ENCODE data around the gene DDOST.

DDOST gene

GRCh38 chr1:20634065-20634593 lies 27.0 kb downstream of the DDOST start:
- no peak for TF ChIP-seq CTCF (IDR thresholded peaks at IDR 0.05; ENCODE audit: low read depth, low read length, missing control alignments)
- no peak for DNase-seq (ENCODE audit: extremely low read depth, low read depth)
- H3K4me3 ChIP-seq (replicated peaks; ENCODE audit: low read depth, low read length): peak overlapping the region; percentile 62

GRCh38 chr1:20633190-20634064 lies 27.7 kb downstream of the DDOST start, which contains the start of gene PINK1:
Gene PINK1, plus strand, starts transcription at chr1:20633458. Its CDS starts 91 bp downstream, at chr1:20633549.
- peak; percentile 91 for TF ChIP-seq CTCF (IDR thresholded peaks at IDR 0.05; ENCODE audit: low read depth, low read length, missing control alignments)
- H3K4me3 ChIP-seq (replicated peaks; ENCODE audit: low read depth, low read length): peak within 1 kb of the TSS; percentile 62
- peak; percentile 49 for DNase-seq (ENCODE audit: extremely low read depth, low read depth)

GRCh38 chr1:20632386-20632785 lies 28.8 kb downstream of the DDOST start:
- no peak overlapping the region for H3K4me3 ChIP-seq (replicated peaks; ENCODE audit: low read depth, low read length)
- no peak for TF ChIP-seq CTCF (IDR thresholded peaks at IDR 0.05; ENCODE audit: low read depth, low read length, missing control alignments)
- DNase-seq (ENCODE audit: extremely low read depth, low read depth): no peak

GRCh38 chr1:20630729-20631128 lies 30.4 kb downstream of the DDOST start:
- no peak for TF ChIP-seq CTCF (IDR thresholded peaks at IDR 0.05; ENCODE audit: low read depth, low read length, missing control alignments)
- no peak for DNase-seq (ENCODE audit: extremely low read depth, low read depth)

GRCh38 chr1:20626524-20626923 lies 34.6 kb downstream of the DDOST start:
- no peak for DNase-seq (ENCODE audit: extremely low read depth, low read depth)
- H3K4me3 ChIP-seq (replicated peaks; ENCODE audit: low read depth, low read length): no peak overlapping the region
- no peak for TF ChIP-seq CTCF (IDR thresholded peaks at IDR 0.05; ENCODE audit: low read depth, low read length, missing control alignments)

More at GRCh38 chr1:20630729-20631128, 30.4 kb downstream of the DDOST start:
- no peak overlapping the region for H3K4me3 ChIP-seq (replicated peaks; ENCODE audit: low read depth, low read length)

GRCh38 chr1:20626098-20626427 lies 35.1 kb downstream of the DDOST start:
- no peak overlapping the region for H3K4me3 ChIP-seq (replicated peaks; ENCODE audit: low read depth, low read length)
- no peak for TF ChIP-seq CTCF (IDR thresholded peaks at IDR 0.05; ENCODE audit: low read depth, low read length, missing control alignments)
- no peak for DNase-seq (ENCODE audit: extremely low read depth, low read depth)
